Smooth muscle cell (in vitro differentiated cells): ENCODE results near the gene UBE2D3. TPM values are rescaled to one million over a fixed set of nuclear protein-coding genes. Genes with fewer than 3 reads are reported as not detected.
"Not testable (repeated sequence)": the region's sequence is repeated elsewhere in the genome, so short reads cannot be mapped to it uniquely, and the experiment has no call there.

Experiments
- DNase-seq: peaks from one replicate; lab custom pipeline; 2025; ENCODE audit not compliant: unreplicated experiment; lab: John Stamatoyannopoulos, UW
- H2AFZ ChIP-seq: fragments of 200-600 bp; sonication (generic); 2 replicates; pipeline ENCODE4 v1.6.0; 2016; ENCODE audit warnings: antibody characterized with exemption, low read depth, mild to moderate bottlenecking
- H3F3A ChIP-seq: fragments of 200-600 bp; sonication (generic); 2 replicates; pipeline ENCODE4 v1.6.0; 2017; ENCODE audit warnings: antibody characterized with exemption, low read depth
- H3K27ac ChIP-seq: fragments of 200-600 bp; sonication (generic); 2 replicates; pipeline ENCODE4 v1.5.1; 2016; ENCODE audit warnings: low read depth, mild to moderate bottlenecking
- H3K27me3 ChIP-seq: fragments of 200-600 bp; sonication (generic); 2 replicates; pipeline ENCODE4 v1.6.1; 2016; ENCODE audit warnings: low read depth, mild to moderate bottlenecking
- H3K36me3 ChIP-seq: fragments of 200-600 bp; sonication (generic); 2 replicates; pipeline ENCODE4 v1.5.1; 2016; ENCODE audit warnings: low read depth
- H3K4me1 ChIP-seq: fragments of 200-600 bp; sonication (generic); 2 replicates; pipeline ENCODE4 v1.5.1; 2016; ENCODE audit warnings: low read depth
- H3K4me2 ChIP-seq: fragments of 200-600 bp; sonication (generic); 2 replicates; pipeline ENCODE4 v1.6.0; 2016; ENCODE audit warnings: mild to moderate bottlenecking
- H3K4me3 ChIP-seq: fragments of 200-600 bp; sonication (generic); 2 replicates; pipeline ENCODE4 v1.5.1; 2016; ENCODE audit warnings: mild to moderate bottlenecking
- H3K79me2 ChIP-seq: fragments of 200-600 bp; sonication (generic); 2 replicates; pipeline ENCODE4 v1.6.0; 2016; ENCODE audit warnings: low read depth, mild to moderate bottlenecking
- H3K9ac ChIP-seq: fragments of 200-600 bp; sonication (generic); 2 replicates; pipeline ENCODE4 v1.6.0; 2016; ENCODE audit warnings: low read depth
- H3K9me3 ChIP-seq: fragments of 200-600 bp; sonication (generic); replicated peaks from 2 replicates; pipeline ENCODE4 v1.5.1; 2016; ENCODE audit warnings: low read depth
- H4K20me1 ChIP-seq: fragments of 200-600 bp; sonication (generic); 2 replicates; pipeline ENCODE4 v1.6.0; 2016; ENCODE audit warnings: low read depth
- WGBS: methylation state at CpG from one replicate; pipeline ENCODE4 v1.1.7; 2016; ENCODE audit warnings: low lambda C conversion rate; 5-methylcytosine and 5-hydroxymethylcytosine counted together
- polyA plus RNA-seq: library from polyadenylated mRNA; unstranded; fragments of >200 nt; fragmentation: Nextera tagmentation; extraction: Ambion mirVana; gene quantifications from 2 replicates; pipeline ENCODE4 v1.2.1, GENCODE V29; 2016
- total RNA-seq: library from RNA; depleted of rRNA; stranded (reverse); fragments of >200 nt; gene quantifications from 2 replicates; pipeline ENCODE4 v1.2.3, GENCODE V29; 2014
- TF ChIP-seq, protein P1 (sequence below): fragments of 200-600 bp; sonication (generic); IDR thresholded peaks from 2 replicates; pipeline ENCODE4 v1.5.1; 2017; ENCODE audit warnings: borderline replicate concordance, mild to moderate bottlenecking, antibody characterized with exemption; ENCODE audit not compliant: insufficient read depth, poor library complexity, severe bottlenecking

Gene UBE2D3
- total and polyA plus RNA-seq, 2 experiments from 2014 or later, result 305 to 703 TPM

DNA sequence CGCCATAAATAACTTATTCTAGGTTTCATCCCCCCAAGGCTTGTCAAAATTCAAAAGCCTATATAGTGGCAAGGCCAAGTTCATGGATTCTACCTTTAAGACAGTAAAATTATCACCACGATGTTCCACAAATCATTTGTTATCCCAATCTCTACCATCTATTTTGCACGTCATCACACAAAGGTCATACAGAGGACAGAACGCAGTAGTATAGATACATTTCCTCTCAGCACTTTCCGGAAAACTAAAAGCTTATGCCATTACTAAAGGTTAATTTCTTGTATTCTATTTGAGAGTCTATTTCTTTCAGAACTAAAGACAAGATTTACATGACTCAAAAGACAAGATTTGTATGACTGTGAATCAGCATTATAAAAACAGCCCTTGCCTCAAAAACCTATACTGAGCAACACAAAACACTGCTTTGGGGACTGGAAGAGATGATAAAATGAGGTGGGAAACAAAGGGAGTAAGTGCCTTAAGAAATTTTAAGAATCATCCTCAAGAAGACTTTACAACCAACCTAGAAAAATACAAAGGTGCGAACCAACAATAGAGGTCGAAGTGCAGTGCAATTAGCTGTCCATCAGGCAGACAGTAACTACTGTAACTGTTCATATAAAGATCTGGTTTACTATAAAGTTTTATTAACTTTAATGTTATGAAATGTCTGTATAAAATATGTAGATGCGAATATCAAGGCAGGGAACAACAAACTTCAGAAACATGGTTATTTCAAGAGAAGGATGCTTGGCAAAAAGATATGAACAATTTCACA lies 7.6 kb downstream of the UBE2D3 start:
- 75% methylated on average over 8 of the region's 8 CpGs for WGBS
- TF ChIP-seq, protein P1, sequence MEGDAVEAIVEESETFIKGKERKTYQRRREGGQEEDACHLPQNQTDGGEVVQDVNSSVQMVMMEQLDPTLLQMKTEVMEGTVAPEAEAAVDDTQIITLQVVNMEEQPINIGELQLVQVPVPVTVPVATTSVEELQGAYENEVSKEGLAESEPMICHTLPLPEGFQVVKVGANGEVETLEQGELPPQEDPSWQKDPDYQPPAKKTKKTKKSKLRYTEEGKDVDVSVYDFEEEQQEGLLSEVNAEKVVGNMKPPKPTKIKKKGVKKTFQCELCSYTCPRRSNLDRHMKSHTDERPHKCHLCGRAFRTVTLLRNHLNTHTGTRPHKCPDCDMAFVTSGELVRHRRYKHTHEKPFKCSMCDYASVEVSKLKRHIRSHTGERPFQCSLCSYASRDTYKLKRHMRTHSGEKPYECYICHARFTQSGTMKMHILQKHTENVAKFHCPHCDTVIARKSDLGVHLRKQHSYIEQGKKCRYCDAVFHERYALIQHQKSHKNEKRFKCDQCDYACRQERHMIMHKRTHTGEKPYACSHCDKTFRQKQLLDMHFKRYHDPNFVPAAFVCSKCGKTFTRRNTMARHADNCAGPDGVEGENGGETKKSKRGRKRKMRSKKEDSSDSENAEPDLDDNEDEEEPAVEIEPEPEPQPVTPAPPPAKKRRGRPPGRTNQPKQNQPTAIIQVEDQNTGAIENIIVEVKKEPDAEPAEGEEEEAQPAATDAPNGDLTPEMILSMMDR, result no peak
- Histone ChIP-seq H2AFZ (no peak overlapping the region), H3K27me3 (no peaks in the 10 kb centered on the region), H3K4me3 (peak overlapping the region; percentile 0), H3K27ac (peak overlapping the region; percentile 99), H3K4me2 (peak overlapping the region; percentile 93), H3K36me3 (peaks cover 3% of the 10 kb centered on the region), H4K20me1 (peaks cover 100% of the 10 kb centered on the region), H3K9me3 (no peaks in the 10 kb centered on the region), H3K79me2 (peaks cover 100% of the 10 kb centered on the region), H3K4me1 (peaks cover 77% of the 10 kb centered on the region), H3K9ac (no peak overlapping the region), H3F3A (peaks cover 20% of the 10 kb centered on the region)
- DNase-seq, result no peak

DNA sequence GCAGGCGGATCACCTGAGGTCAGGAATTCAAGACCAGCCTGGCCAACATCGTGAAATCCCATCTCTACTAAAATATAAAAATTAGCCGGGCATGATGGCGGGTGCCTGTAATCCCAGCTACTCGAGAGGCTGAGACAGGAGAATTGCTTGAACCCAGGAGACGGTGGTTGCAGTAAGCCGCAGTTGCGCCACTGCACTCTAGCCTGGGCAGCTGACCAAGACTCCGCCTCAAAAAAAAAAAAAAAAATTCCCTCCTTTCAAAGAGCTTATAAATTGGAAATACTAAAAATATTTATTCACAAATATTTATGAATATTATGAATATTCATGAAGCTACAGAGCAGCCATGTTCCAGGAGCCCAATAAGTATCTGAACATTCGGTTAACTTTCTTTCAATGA lies 8.3 kb downstream of the UBE2D3 start:
- Histone ChIP-seq H3K27ac (peak overlapping the region; percentile 99), H3K4me3 (peak overlapping the region; percentile 0), H3F3A (peaks cover 24% of the 10 kb centered on the region), H3K4me2 (peak overlapping the region; percentile 93), H3K4me1 (peaks cover 73% of the 10 kb centered on the region), H3K79me2 (peaks cover 100% of the 10 kb centered on the region), H4K20me1 (peaks cover 100% of the 10 kb centered on the region)
- not testable (repeated sequence) for H3K9me3 ChIP-seq, H2AFZ ChIP-seq, H3K36me3 ChIP-seq, H3K9ac ChIP-seq, DNase-seq, H3K27me3 ChIP-seq
- 94% methylated on average over 10 of the region's 10 CpGs for WGBS

DNA sequence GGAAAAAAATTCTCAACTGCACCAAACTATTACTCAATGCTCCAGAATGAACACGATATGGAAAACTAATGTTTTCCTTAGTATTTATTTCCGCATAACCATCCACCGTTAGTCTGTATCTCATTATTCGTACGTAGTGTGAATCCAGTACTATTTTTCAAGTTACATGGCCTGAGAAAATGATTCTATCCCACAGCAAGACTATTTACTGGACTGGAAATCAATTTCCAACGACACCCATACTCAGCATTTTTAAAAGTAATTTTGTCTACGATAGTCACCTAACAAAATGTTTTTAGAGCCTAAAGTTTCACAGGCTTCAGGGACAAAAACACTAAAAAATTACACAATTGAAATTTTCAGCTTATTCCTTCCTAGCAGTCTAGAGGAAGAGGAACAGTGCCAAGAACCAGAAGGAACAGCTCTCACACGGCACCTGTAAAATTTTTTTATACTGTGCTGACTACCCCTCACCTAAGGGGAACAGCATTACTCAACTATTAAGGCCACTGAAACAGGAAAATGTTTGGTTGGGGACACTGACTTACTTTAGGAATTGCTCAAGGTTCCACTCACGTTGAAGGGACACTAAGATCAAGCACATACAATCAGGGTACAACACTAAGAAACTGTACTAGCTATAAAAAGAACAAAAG lies 9.6 kb downstream of the UBE2D3 start:
- H3K36me3 ChIP-seq, result peaks cover 8% of the 10 kb centered on the region
- H3K27me3 ChIP-seq, result no peaks in the 10 kb centered on the region
- WGBS, result 83% methylated on average over 9 of the region's 9 CpGs
- H3K4me2 ChIP-seq, result peak overlapping the region; percentile 93
- H3K4me1 ChIP-seq, result peaks cover 71% of the 10 kb centered on the region
- H3K9ac ChIP-seq, result peak overlapping the region; percentile 32
- peaks cover 100% of the 10 kb centered on the region for H4K20me1 ChIP-seq
- peak overlapping the region; percentile 99 for H3K27ac ChIP-seq
- peaks cover 24% of the 10 kb centered on the region for H3F3A ChIP-seq
- no peak overlapping the region for H2AFZ ChIP-seq
- TF ChIP-seq, protein P1, result no peak
- peaks cover 100% of the 10 kb centered on the region for H3K79me2 ChIP-seq
- DNase-seq, result no peak
- H3K9me3 ChIP-seq, result no peaks in the 10 kb centered on the region
- no peak overlapping the region for H3K4me3 ChIP-seq

DNA sequence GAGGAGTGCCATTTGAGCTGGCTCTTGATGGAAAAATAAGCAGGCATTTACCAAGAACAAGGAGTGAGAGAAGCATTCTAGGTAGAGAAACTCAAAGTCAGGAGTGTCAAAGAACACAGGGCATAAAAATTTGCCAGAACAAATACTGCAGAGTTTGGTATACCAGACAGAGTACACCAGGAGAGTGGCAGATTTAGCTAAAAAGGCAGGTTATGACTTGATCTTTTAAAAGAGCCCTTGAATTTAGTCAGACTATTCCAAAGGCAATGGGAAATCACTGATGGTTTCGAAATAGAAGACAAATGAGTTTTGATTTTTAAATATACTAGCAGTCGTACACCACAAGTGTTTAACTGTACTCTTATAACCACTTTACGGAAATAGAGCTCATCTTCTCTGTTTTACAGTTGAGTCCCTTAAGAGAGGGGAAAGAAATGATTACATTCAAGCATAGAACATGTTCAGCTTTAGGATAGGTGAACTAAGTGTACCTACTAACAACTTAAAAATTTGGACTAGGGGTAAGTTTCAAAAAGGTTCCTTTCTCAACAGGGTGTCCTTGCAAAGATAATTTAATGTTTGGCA lies 10.2 kb downstream of the UBE2D3 start:
- H3K4me1 ChIP-seq, result peaks cover 73% of the 10 kb centered on the region
- 82% methylated on average over 3 of the region's 3 CpGs for WGBS
- peaks cover 100% of the 10 kb centered on the region for H4K20me1 ChIP-seq
- peaks cover 100% of the 10 kb centered on the region for H3K79me2 ChIP-seq
- H3K27me3 ChIP-seq, result no peaks in the 10 kb centered on the region
- H2AFZ ChIP-seq, result no peak overlapping the region
- no peaks in the 10 kb centered on the region for H3K9me3 ChIP-seq
- peaks cover 24% of the 10 kb centered on the region for H3F3A ChIP-seq
- peaks cover 8% of the 10 kb centered on the region for H3K36me3 ChIP-seq
- peak overlapping the region; percentile 99 for H3K27ac ChIP-seq
- peak overlapping the region; percentile 93 for H3K4me2 ChIP-seq
- no peak for DNase-seq
- no peak overlapping the region for H3K4me3 ChIP-seq
- TF ChIP-seq, protein P1, result no peak
- peak overlapping the region; percentile 63 for H3K9ac ChIP-seq
